K562 (cell line): ENCODE measurements around the gene HPSE2. TPM values are rescaled to one million over a fixed set of nuclear protein-coding genes. Genes with fewer than 3 reads are reported as not detected.

ENCODE experiments used
- ARID1B ChIP-seq: fragments of 450-650 bp; IDR thresholded peaks from 2 replicates; pipeline ENCODE4 v1.6.1; 2016; ENCODE audit warnings: antibody characterized with exemption, mild to moderate bottlenecking, inconsistent platforms
- CTBP1 ChIP-seq: fragments of 450-650 bp; IDR thresholded peaks from 2 replicates; pipeline ENCODE4 v1.6.1; 2016; ENCODE audit warnings: borderline replicate concordance
- DPF2 ChIP-seq: fragments of 450-650 bp; IDR thresholded peaks from 2 replicates; pipeline ENCODE4 v1.6.1; 2016
- MGA ChIP-seq: fragments of 450-650 bp; IDR thresholded peaks from 2 replicates; pipeline ENCODE4 v1.6.1; 2016; ENCODE audit warnings: mild to moderate bottlenecking, moderate library complexity
- MTA3 ChIP-seq: fragments of 450-650 bp; formaldehyde crosslinking; IDR thresholded peaks from 2 replicates; pipeline ENCODE4 v1.6.1; 2017; ENCODE audit warnings: mild to moderate bottlenecking, borderline replicate concordance
- THAP12 ChIP-seq: fragments of 250-450 bp; sonication (Bioruptor Pico); IDR thresholded peaks from 2 replicates; pipeline ENCODE4 v1.9.0; 2021; ENCODE audit warnings: mild to moderate bottlenecking, inconsistent platforms
- ZBTB49 ChIP-seq: sonication (generic); formaldehyde crosslinking; IDR thresholded peaks from 2 replicates; pipeline ENCODE4 v1.8.0; 2022; ENCODE audit warnings: missing genetic modification reagents, mild to moderate bottlenecking, borderline replicate concordance
- ZC3H4 ChIP-seq: sonication (generic); formaldehyde crosslinking; IDR thresholded peaks from 2 replicates; pipeline ENCODE4 v1.9.0; 2021; ENCODE audit warnings: missing genetic modification reagents, borderline replicate concordance
- ZNF174 ChIP-seq: fragments of 250-450 bp; sonication (Bioruptor Pico); IDR thresholded peaks from 2 replicates; pipeline ENCODE4 v1.4.0; 2020; ENCODE audit warnings: mild to moderate bottlenecking
- ZNF408 ChIP-seq: fragments of 250-450 bp; sonication (Bioruptor Pico); IDR thresholded peaks from 2 replicates; pipeline ENCODE4 v1.4.0; 2020; ENCODE audit warnings: low read depth, mild to moderate bottlenecking, moderate library complexity
- polyA plus RNA-seq, 8 experiments: library from polyadenylated mRNA; depleted of rRNA in 4 of 8; stranded (reverse) in 5 of 8; unstranded in 3 of 8; fragments of >200 nt; fragmentation: Nextera tagmentation in 2 of 8; fragmentation: Illumina TruSeq in 1 of 8; extraction: Ambion mirVana in 2 of 8; extraction: Trizol in 1 of 8; gene quantifications; 2 replicates each; pipeline versions ENCODE4 v1.2.1 to v1.2.3, GENCODE V29; 2011 to 2014; ENCODE audit warnings: inconsistent platforms in 1 of 8, missing spikeins in 1 of 8
- total RNA-seq, 7 experiments: library from RNA; depleted of rRNA in 6 of 7; stranded (reverse); fragments of >200 nt in 6 of 7; fragmentation: Illumina TruSeq in 2 of 7; extraction: Trizol in 2 of 7; gene quantifications; 2 replicates each; pipeline versions ENCODE4 v1.2.1 to v1.2.3, GENCODE V29; 2011 to 2021; ENCODE audit warnings: low replicate concordance in 1 of 7

Gene HPSE2
- total and polyA plus RNA-seq, 9 of the 15 experiments (the other 6 are each of a cell fraction or from before 2014, with no cell fraction given) = 0.03 to 0.10 (median 0.04) TPM; not detected in 2

GRCh38 chr10:98458809-98459784, 776.6 kb downstream of the HPSE2 start (continued):
- TF ChIP-seq MGA (no peak), ZNF408 (CRISPR knock-in tag) (no peak), ZC3H4 (no peak), MTA3 (peak; percentile 44; the same call in 1 of the 2 replicates), ARID1B (peak; percentile 90), THAP12 (no peak), ZBTB49 (no peak), DPF2 (peak; percentile 83), CTBP1 (0 out of 2 replicates have a peak, but pooled peaks have one; percentile 27), ZNF174 (CRISPR knock-in tag) (no peak)
